IMR-90 (cell line): ENCODE measurements around the gene FITM1. TPM values are rescaled to one million over a fixed set of nuclear protein-coding genes. Genes with fewer than 3 reads are reported as not detected.

ENCODE experiments used
- ATAC-seq: fragments of 200-7000 bp; cut with Tn5 transposase; 2 replicates; pipeline ENCODE4 v1.9.1; 2020; ENCODE audit warnings: low read depth, mild to moderate bottlenecking, moderate library complexity
- BruUV-seq: library from RNA; stranded (reverse); fragments of 400-500 nt; replicated peaks from 2 replicates; lab custom pipeline; 2021; lab: Mats Ljungman, UMichigan
- CTCF ChIA-PET: fragments of 300-600 bp; formaldehyde crosslinking; extraction: SDS; loops from one replicate; lab custom pipeline; 2021; ENCODE audit warnings: antibody characterized with exemption; lab: Yijun Ruan, JAX
- POLR2A ChIA-PET: fragments of 300-600 bp; sonication (Branson Sonifier 250); formaldehyde crosslinking; loops from one replicate; lab custom pipeline; 2022; ENCODE audit warnings: antibody characterized with exemption; ENCODE audit not compliant: unreplicated experiment; lab: Charles Lee
- DNase-seq: peaks from one replicate; pipeline ENCODE4 v3.0.0; 2013
- H2AFZ ChIP-seq: replicated peaks from 2 replicates; pipeline ENCODE3; 2013; ENCODE audit warnings: low read length, mild to moderate bottlenecking; ENCODE audit not compliant: poor library complexity
- H2AK5ac ChIP-seq: 2 replicates; pipeline ENCODE4 v1.6.1; 2013; ENCODE audit warnings: low read depth, low read length, inconsistent platforms
- H2AK9ac ChIP-seq: replicated peaks from 2 replicates; pipeline ENCODE3; 2013; ENCODE audit warnings: mild to moderate bottlenecking, low read depth, low read length, moderate library complexity; ENCODE audit not compliant: poor library complexity
- H2BK120ac ChIP-seq: 2 replicates; pipeline ENCODE4 v1.6.1; 2013; ENCODE audit warnings: low read depth, low read length, inconsistent platforms
- H2BK15ac ChIP-seq: 3 replicates; pipeline ENCODE4 v1.6.1; 2013; ENCODE audit warnings: low read depth, low read length, inconsistent platforms
- H2BK20ac ChIP-seq: 2 replicates; pipeline ENCODE4 v1.6.1; 2013; ENCODE audit warnings: low read depth, mild to moderate bottlenecking, inconsistent platforms, low read length, moderate library complexity
- H2BK5ac ChIP-seq: 2 replicates; pipeline ENCODE4 v1.6.1; 2013; ENCODE audit warnings: mild to moderate bottlenecking, low read depth, low read length, inconsistent platforms; ENCODE audit not compliant: poor library complexity, severe bottlenecking
- H3K14ac ChIP-seq: replicated peaks from 2 replicates; pipeline ENCODE4 v1.6.1; 2013; ENCODE audit warnings: low read depth, low read length, inconsistent platforms
- H3K18ac ChIP-seq: 2 replicates; pipeline ENCODE4 v1.6.1; 2013; ENCODE audit warnings: low read depth, low read length, control low read depth
- H3K23ac ChIP-seq: 2 replicates; pipeline ENCODE4 v1.6.1; 2013; ENCODE audit warnings: low read depth, low read length, inconsistent platforms
- H3K27ac ChIP-seq: 2 replicates; pipeline ENCODE4 v1.5.1; 2013; ENCODE audit warnings: mild to moderate bottlenecking, control low read depth, low read length; ENCODE audit not compliant: insufficient read depth
- H3K27me3 ChIP-seq: 2 replicates; pipeline ENCODE4 v1.6.1; 2013; ENCODE audit warnings: low read length; ENCODE audit not compliant: control insufficient read depth, insufficient read depth
- H3K36me3 ChIP-seq: 2 replicates; pipeline ENCODE4 v1.6.1; 2013; ENCODE audit warnings: low read length, mixed read lengths; ENCODE audit not compliant: control insufficient read depth, insufficient read depth
- H3K4ac ChIP-seq: 2 replicates; pipeline ENCODE4 v1.6.1; 2013; ENCODE audit warnings: low read depth, low read length, inconsistent platforms
- H3K4me1 ChIP-seq: 2 replicates; pipeline ENCODE4 v1.6.1; 2013; ENCODE audit warnings: low read length, mixed read lengths; ENCODE audit not compliant: control insufficient read depth, insufficient read depth
- H3K4me2 ChIP-seq: 2 replicates; pipeline ENCODE4 v1.6.1; 2013; ENCODE audit warnings: low read depth, mild to moderate bottlenecking, control low read depth, low read length, moderate library complexity
- H3K4me3 ChIP-seq: 2 replicates; pipeline ENCODE4 v1.5.1; 2013; ENCODE audit warnings: low read depth, mild to moderate bottlenecking, control low read depth, low read length, moderate library complexity; ENCODE audit not compliant: insufficient read depth
- H3K56ac ChIP-seq: 2 replicates; pipeline ENCODE4 v1.6.1; 2013; ENCODE audit warnings: low read length, inconsistent platforms; ENCODE audit not compliant: insufficient read depth; ENCODE audit errors: extremely low read depth
- H3K79me1 ChIP-seq, 2 experiments: 2 replicates each; pipeline ENCODE4 v1.6.1; 2013; ENCODE audit warnings: low read length in 2 of 2, inconsistent platforms in 1 of 2, low read depth in 1 of 2
- H3K9ac ChIP-seq: 2 replicates; pipeline ENCODE4 v1.6.1; 2013; ENCODE audit warnings: low read depth, low read length, control low read depth
- H3K9me1 ChIP-seq: 2 replicates; pipeline ENCODE4 v1.6.1; 2013; ENCODE audit warnings: low read length, inconsistent platforms; ENCODE audit not compliant: insufficient read depth
- H3K9me3 ChIP-seq: 2 replicates; pipeline ENCODE4 v1.6.1; 2013; ENCODE audit warnings: low read length; ENCODE audit not compliant: control insufficient read depth, insufficient read depth
- H4K20me1 ChIP-seq: 2 replicates; pipeline ENCODE4 v1.6.1; 2013; ENCODE audit warnings: low read length, inconsistent platforms; ENCODE audit not compliant: insufficient read depth
- H4K5ac ChIP-seq: 2 replicates; pipeline ENCODE4 v1.6.1; 2013; ENCODE audit warnings: mild to moderate bottlenecking, low read depth, low read length, control low read depth
- H4K8ac ChIP-seq, 2 experiments: 2 replicates each; pipeline ENCODE4 v1.6.1; 2013; ENCODE audit warnings: low read depth in 2 of 2, low read length in 2 of 2, control low read depth in 1 of 2, inconsistent platforms in 1 of 2
- H4K91ac ChIP-seq: 2 replicates; pipeline ENCODE4 v1.6.1; 2013; ENCODE audit warnings: low read depth, low read length, inconsistent platforms; ENCODE audit not compliant: insufficient read depth
- BHLHE40 ChIP-seq: fragments of 150-350 bp; IDR thresholded peaks from 2 replicates; pipeline ENCODE4 v1.6.1; 2016; ENCODE audit warnings: mild to moderate bottlenecking, low read depth, low read length
- CHD1 ChIP-seq: IDR thresholded peaks from 2 replicates; pipeline ENCODE4 v1.6.1; 2012; ENCODE audit warnings: low read depth, low read length, improper control_type of control experiment
- CTCF ChIP-seq: conservative IDR thresholded peaks from 2 replicates; pipeline ENCODE4 v1.5.1; 2012; ENCODE audit warnings: mild to moderate bottlenecking, low read depth, low read length, improper control_type of control experiment
- ELK1 ChIP-seq: fragments of 150-350 bp; IDR thresholded peaks from 2 replicates; pipeline ENCODE4 v1.6.1; 2016; ENCODE audit warnings: low read depth, mild to moderate bottlenecking, low read length, moderate library complexity, borderline replicate concordance
- FOS ChIP-seq: fragments of 150-350 bp; IDR thresholded peaks from 2 replicates; pipeline ENCODE4 v1.6.1; 2016; ENCODE audit warnings: low read depth, low read length
- MAFK ChIP-seq: IDR thresholded peaks from 2 replicates; pipeline ENCODE4 v1.6.1; 2012; ENCODE audit warnings: low read depth, low read length, improper control_type of control experiment
- MAZ ChIP-seq: IDR thresholded peaks from 2 replicates; pipeline ENCODE4 v1.6.1; 2012; ENCODE audit warnings: low read depth, mild to moderate bottlenecking, low read length, improper control_type of control experiment, moderate library complexity, borderline replicate concordance
- MXI1 ChIP-seq: IDR thresholded peaks from 2 replicates; pipeline ENCODE4 v1.6.1; 2012; ENCODE audit warnings: low read depth, mild to moderate bottlenecking, low read length, moderate library complexity, borderline replicate concordance
- NFE2L2 ChIP-seq: fragments of 150-350 bp; IDR thresholded peaks from 2 replicates; pipeline ENCODE4 v1.6.1; 2016; ENCODE audit warnings: low read depth, mild to moderate bottlenecking, low read length
- POLR2A ChIP-seq: IDR thresholded peaks from 2 replicates; pipeline ENCODE4 v1.6.1; 2012; ENCODE audit warnings: mild to moderate bottlenecking, low read depth, low read length
- RAD21 ChIP-seq: IDR thresholded peaks from 2 replicates; pipeline ENCODE4 v1.6.1; 2012; ENCODE audit warnings: low read length, improper control_type of control experiment
- RCOR1 ChIP-seq: IDR thresholded peaks from 2 replicates; pipeline ENCODE4 v1.6.1; 2012; ENCODE audit warnings: mild to moderate bottlenecking, low read length, improper control_type of control experiment; ENCODE audit not compliant: insufficient replicate concordance
- SMC3 ChIP-seq: fragments of 150-350 bp; IDR thresholded peaks from 2 replicates; pipeline ENCODE4 v1.6.1; 2016; ENCODE audit warnings: low read depth, mild to moderate bottlenecking, antibody characterized with exemption, low read length, moderate library complexity
- USF2 ChIP-seq: fragments of 150-350 bp; IDR thresholded peaks from 2 replicates; pipeline ENCODE4 v1.6.1; 2017; ENCODE audit warnings: mild to moderate bottlenecking, antibody characterized with exemption, low read length, low read depth
- WGBS, 2 experiments: methylation state at CpG; one replicate each; pipeline versions ENCODE4 v1.1.5 to v1.1.7; 2013; ENCODE audit warnings: missing lambda C conversion rate in 2 of 2; ENCODE audit not compliant: insufficient read length in 1 of 2; ENCODE audit errors: extremely low coverage in 2 of 2; 5-methylcytosine and 5-hydroxymethylcytosine counted together
- dilution Hi-C: fragments of 300-500 bp; cut with HindIII; formaldehyde crosslinking; loops from one replicate; pipeline ENCODE4 v1.14.3; 2018; ENCODE audit warnings: low sequenced_read_pairs; ENCODE audit not compliant: unreplicated experiment
- in situ Hi-C: fragments of 300-500 bp; cut with MboI; formaldehyde crosslinking; loops from 3 replicates; pipeline ENCODE4 v1.14.3; 2019; ENCODE audit warnings: low sequenced_read_pairs, inconsistent platforms, mixed read lengths
- intact Hi-C: fragments of 100-400 bp; cut with micrococcal nuclease; formaldehyde crosslinking; loops from 2 replicates; pipeline ENCODE4 v1.10.0; 2022
- polyA plus RNA-seq, 3 experiments: library from polyadenylated mRNA; depleted of rRNA; stranded (reverse); fragments of >200 nt; gene quantifications; 2 replicates each; pipeline ENCODE4 v1.2.3, GENCODE V29; 2012; ENCODE audit warnings: low replicate concordance in 1 of 3
- total RNA-seq: library from RNA; depleted of rRNA; stranded (reverse); fragments of >200 nt; gene quantifications from 2 replicates; pipeline ENCODE4 v1.2.3, GENCODE V29; 2012

FITM1 gene
- total and polyA plus RNA-seq, 2 of the 4 experiments (the other 2 are of a cell fraction), result not detected

- no TSS peak for BruUV-seq
- peaks cover 32 to 56% of the 10 kb centered on the region in 2 experiments for H3K79me1 ChIP-seq
- no peak overlapping the region for H2AFZ ChIP-seq
- H3K4me2 ChIP-seq, result no peak overlapping the region
- POLR2A ChIA-PET, result interaction anchor here (0.7 kb wide), 1 partner anchor 12 kb away, joined by 3 read pairs; the partner anchor contains the start of gene IRF9
- H4K91ac ChIP-seq, result no peak overlapping the region
- no peak overlapping the region for H2BK15ac ChIP-seq
- H3K4ac ChIP-seq, result no peak overlapping the region
- no peak overlapping the region for H3K14ac ChIP-seq
- H2AK5ac ChIP-seq, result no peak overlapping the region
- in situ Hi-C loops, result loop anchor here (25.0 kb wide), 2 partner anchors 837 to 1062 kb away; partner anchors contain the start of genes ACIN1, BCL2L2, C14orf119 and PABPN1
- no peak for ATAC-seq
- no peak overlapping the region for H3K27ac ChIP-seq
- H3K9ac ChIP-seq, result no peak overlapping the region
- no peak overlapping the region for H2BK20ac ChIP-seq
- intact Hi-C loops, result no loop called here
- no peaks in the 10 kb centered on the region for H3K9me3 ChIP-seq
- no peak overlapping the region for H2AK9ac ChIP-seq
- no peak for DNase-seq
- H4K5ac ChIP-seq, result no peak overlapping the region
- TF ChIP-seq RCOR1 (no peak), BHLHE40 (no peak), MAFK (no peak), MXI1 (no peak), MAZ (no peak), CHD1 (no peak), USF2 (no peak), SMC3 (no peak), ELK1 (no peak), CTCF (no peak), FOS (no peak), NFE2L2 (no peak), POLR2A (no peak), RAD21 (no peak)
- no peak overlapping the region for H3K4me3 ChIP-seq
- CTCF ChIA-PET, result interaction anchor here (0.5 to 4.3 kb wide), 2 partner anchors 10 to 11 kb away, joined by 3 to 14 read pairs; partner anchors contain the start of gene IRF9
- no peak overlapping the region for H3K18ac ChIP-seq
- dilution Hi-C loops, result no loop called here
- H4K8ac ChIP-seq, result no peak overlapping the region
- peaks cover 8% of the 10 kb centered on the region for H3K9me1 ChIP-seq
- WGBS, 2 experiments, result no CpG with 5 or more reads among the region's 3 CpGs
- H3K27me3 ChIP-seq, result no peaks in the 10 kb centered on the region
- peaks cover 9% of the 10 kb centered on the region for H3K4me1 ChIP-seq
- peaks cover 10% of the 10 kb centered on the region for H4K20me1 ChIP-seq
- H3K56ac ChIP-seq, result no peak overlapping the region
- H2BK120ac ChIP-seq, result no peak overlapping the region
- peaks cover 39% of the 10 kb centered on the region for H3K36me3 ChIP-seq
- H2BK5ac ChIP-seq, result no peak overlapping the region
- no peak overlapping the region for H3K23ac ChIP-seq
These were observed 19.0 kb downstream of the FITM1 start for GRCh38 chr14:24149302-24149969.
